DMS153 (cell line): ENCODE data around the gene SLC7A6.

Source experiments
- DNase-seq: peaks from one replicate; lab custom pipeline; 2025; lab: John Stamatoyannopoulos, UW

SLC7A6 gene

DNA sequence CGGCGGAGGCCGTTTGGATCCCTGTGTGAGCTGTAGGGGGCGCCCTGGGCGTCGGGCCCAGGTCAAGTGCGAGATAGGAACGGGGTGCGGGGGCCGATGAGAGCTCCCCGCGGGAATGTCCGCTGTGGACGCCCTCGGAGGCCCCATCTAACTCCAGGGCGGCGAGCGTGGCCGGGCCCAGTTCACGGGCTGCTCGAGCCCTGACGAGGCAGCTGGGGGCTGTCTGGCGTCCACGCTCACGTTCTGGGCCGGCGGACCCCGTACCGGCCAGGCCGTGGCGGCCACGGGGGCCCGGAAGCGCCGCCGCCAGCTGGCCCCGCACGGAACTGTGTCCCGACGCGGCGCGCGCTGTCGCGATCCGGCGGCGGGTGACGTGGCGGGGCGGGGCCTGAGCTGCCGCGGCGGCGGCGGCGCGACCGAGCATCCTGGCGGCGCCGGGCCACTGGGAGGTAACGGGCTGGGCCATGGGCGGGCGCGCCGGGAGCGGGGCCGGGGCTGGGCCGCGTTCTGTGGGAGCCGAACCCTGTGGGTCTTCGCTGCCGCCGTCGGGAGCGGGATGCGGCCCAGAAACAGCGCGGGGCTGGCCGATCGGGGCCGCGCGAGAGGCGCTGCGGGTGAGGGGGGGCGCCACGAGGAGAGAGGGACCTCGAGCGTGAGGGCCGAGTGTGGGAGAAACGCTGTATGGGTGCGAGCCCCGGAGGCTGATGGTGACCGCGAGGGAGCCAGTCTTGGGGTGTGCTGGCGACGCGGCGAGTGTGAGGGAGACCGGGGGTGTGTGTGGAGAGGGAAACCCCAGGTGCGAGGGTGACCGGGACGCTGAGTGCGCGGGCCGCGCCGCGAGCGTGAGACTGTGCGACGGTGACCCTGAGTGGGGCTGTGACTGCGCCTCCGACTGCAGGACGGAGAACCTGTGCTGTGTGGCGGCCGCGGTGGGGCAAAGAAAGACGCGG, at the start of gene SLC7A6:
TSS of gene SLC7A6 (plus strand) at position 399 of the 950 bp plus-strand sequence. CDS start 10,201 bp downstream, outside the sequence.
- DNase-seq, result no peak

DNA sequence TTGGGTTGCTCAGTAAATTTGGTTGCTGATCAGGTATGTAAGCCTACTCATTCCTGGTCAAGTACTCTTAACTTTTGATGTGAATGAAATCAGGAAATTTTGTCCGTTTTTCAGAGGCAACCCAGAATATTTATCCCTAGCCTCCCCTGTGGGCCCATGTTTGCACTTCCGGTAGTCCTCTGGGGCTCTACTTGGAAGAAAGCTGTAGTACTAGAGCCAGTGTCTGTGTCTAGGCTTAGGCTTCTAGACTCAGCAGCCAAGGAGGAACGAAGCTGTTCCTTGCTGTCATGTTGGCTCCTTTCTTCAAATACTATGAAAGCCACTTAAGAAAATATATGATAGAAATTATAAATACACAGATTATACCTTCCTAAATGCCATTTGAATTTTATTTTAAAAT, 49.6 kb upstream of the SLC7A6 start:
- DNase-seq, result no peak

DNA sequence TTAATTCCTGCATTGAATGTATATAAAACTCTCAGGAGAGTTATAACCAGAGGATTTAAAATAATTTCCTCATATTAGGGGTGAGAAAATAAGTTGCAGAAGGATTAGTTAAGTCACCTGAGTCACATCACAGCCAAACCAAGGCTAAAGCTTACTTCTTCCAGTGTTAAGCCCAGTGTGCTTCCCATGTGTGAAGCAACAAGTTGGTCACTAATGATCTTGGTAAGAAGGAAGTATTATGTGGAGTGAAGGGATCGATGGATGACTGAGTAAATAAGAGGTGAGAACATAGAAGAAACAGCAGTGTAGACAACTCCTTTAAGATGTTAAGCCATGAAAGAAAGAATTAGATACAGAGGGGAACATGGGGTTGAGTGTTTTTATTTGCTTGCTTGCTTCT, 49.0 kb upstream of the SLC7A6 start:
- DNase-seq, result no peak

DNA sequence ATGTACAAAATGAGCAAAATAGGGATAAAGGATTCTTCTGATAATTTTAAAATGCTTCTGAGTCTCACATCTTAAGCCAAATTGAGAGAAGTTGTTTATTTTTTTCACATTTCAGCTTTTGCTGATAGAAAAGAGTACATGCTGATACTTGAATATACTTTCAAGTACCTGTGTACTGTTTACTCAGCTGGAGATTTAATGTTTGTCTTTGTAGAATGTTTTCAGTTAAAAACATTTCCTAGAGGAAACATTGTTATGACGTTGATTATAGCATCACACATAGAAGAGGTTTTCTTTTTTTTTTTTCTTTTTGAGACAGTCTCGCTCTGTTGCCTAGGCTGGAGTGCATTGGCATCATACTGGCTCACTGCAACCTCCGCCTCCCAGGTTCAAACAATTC, 48.1 kb upstream of the SLC7A6 start:
- peak; percentile 13 for DNase-seq

DNA sequence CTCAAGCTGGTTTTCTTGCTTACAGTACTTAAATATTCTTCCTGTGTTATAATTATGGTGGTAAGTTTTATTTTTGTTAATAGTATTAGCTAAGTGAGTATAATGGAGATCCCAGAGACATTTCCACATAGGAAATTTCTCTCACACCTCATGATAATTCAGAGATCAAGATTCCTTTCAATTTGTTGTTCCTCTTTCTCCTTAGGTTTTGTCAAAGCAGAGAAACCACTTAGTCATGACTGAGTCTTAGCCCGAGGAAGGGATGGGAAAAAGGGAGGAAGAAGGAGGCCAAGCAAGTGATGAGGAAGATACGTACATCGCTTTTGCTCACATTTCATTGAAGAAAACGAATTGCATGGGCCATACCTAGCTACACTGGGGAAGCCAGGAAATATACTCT, 46.8 kb upstream of the SLC7A6 start:
- no peak for DNase-seq

DNA sequence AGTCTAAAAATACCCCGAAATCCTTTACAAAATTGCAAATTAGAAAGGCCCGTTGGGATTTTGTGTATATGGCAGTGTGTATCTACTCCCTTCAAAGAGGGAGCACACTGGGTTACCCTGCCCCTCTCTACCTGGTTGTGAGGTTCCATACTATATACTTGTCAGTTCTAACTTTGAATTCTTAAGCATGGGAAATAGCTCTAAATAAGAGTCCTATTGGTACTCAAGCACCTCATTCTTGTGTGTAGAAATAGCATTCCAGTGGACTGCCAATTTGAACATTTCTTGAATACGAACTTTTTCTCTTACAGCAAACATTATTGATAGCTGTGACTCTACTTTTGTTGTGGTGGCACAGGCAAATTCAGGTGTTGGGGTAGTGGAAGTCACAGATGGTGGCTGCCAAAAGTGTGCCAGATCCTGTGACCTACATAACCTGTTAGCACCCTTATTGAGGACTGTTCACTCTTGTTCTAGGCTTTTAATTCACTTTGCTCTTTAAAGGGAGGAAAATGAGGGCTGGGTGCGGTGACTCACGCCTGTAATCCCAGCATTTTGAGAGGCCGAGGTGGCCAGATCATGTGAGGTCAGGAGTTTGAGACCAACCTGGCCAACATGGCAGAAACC, 44.5 kb upstream of the SLC7A6 start:
- no peak for DNase-seq

DNA sequence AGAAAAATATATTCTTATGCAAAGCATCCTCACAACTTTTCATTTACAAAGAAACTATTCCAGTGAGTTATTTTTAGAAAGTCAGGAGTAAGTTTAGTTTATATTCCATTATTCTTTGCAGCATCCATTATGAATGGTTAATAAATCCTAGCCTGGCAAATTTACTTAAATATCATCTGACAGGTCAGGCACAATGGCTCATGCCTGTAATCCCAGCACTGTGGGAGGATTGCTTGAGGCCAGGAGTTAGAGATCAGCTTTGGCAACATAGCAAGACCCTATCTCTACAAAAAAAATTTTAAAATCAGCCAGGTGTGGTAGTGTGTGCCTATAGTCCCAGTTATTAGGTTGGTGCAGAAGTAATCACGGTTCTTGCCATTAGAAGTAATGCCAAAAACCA, 41.3 kb upstream of the SLC7A6 start:
- no peak for DNase-seq

DNA sequence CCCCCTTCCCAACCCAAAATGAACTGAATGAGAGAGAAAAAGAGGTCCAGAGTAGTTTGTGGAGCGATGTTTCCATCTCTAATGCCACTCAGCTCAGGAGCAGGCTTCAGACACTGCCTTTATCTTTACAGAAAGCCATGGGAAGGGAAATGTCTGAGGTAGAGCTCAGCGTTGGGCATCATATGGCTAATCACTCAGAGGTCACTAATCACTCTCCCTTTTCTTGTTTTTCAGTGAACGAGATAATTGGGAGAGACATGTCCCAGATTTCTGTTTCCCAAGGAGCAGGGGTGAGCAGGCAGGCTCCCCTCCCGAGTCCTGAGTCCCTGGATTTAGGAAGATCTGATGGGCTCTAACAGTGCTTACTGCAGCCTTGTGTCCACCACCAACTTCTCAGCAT, 38.2 kb upstream of the SLC7A6 start:
- DNase-seq, result no peak

DNA sequence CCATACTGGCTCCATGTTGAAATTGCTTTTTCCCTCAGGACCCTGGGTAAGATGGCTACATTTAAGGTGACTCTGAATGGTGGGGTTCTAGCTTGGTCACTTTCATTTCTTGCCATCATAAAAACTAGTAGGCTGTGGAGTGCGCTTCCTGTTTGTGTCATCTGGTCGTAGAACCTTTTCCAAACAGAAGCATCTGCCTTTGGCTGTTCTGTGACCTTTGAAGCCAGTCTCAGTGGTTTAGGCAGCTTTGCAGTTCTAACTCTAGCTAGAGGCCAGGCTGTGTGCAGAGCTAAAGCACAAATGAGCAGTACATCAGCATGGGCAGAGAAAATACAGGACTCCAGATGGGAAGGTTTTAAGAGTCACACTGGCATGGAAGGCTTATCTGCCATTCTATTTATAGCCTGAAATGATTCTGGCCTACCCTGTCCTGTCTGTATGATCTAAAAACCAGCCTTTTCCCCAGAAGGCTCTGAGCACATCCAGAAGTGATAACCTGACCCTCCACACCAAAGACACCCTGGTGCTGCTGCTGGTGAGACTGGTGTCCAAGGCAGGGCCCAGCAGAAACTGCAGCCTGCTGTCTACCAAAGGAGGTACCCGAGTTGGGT, 37.0 kb upstream of the SLC7A6 start:
- DNase-seq, result peak; percentile 13

DNA sequence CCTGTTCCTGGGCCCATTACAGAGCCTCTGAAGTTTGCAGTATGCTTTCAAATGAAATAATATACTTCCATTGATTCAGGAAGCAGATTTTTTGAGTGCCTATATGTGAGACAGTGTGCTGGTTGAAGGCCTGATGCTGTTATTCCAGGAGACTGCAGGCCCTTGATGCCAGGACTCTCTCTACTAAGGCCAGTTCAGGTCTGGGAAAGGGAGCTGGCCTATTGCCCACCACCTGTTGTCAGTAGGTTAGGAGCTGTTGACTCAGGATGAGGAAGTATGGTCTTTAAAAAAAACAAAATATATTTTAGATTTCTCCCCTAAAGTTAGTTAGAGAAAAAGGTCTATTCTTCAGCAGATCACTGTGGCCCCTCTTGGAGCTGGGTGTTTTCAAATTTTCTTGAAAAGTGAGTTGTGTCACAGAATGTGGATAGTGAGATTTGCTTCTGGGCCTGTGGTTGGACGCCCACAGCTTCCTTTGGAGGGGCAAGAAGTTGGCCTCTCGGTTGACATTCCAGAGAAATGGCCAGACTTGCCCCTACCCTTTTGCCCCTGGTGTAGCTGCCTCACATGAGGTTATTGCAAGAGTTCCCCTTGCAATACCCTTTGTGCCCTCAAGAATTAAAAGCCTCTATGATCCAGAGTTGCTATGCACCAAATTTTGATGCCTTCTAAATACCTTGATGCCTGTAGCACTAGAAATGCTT, 36.3 kb upstream of the SLC7A6 start:
- DNase-seq, result no peak

DNA sequence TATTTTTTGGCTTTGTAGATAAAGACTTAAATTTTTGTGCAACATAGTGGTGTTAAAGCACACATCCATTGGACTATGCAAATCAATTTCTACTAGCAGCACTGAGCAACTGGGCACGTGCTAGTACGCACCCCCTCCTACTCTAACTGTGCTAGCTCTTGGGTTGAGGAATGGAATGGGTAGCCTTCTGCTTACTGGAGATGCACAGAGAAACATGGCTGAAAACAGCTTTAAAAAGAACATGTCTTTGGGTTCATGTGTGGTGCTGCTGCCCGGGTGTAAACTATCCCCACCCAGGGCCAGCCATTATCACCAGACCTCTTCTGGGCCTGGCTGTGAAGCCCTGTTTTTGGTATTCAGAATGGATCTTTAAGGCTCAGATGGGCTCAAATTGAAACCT, 35.7 kb upstream of the SLC7A6 start:
- DNase-seq, result no peak

DNA sequence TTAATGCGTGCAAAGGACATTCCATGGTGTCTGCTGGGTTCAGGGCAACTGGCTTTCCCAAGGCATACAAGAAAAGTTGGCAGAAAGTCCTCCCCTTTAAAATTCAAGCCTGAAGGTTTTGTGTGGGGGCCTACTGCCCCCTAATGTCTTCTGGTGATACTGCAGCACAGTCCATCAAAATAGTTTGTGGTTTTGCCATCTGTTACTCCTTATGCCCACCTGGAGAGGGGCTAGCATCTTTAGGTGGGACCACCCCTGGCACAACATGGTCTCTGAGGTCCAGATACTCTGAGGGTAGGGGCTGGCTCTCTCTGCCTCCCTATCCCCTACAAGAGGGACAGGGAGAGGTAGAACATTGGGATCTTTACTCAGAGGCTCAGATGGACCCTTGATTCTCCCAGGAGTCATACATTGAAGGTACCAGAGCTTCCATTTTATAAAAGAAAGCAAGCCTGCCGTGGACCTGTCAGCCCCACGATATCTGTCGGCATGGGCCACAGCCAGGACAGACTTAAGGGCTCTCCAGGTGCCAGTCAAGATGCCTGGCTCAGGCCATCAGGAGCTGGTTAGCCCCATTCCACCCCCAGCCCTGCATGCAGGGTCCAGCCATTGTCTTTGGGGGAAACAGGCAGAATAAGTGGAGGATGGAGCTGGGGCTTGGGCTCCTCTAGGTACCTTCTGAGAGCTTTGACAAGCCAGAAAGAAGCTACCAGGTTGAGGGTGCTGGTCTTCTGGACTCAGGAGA, 34.7 kb upstream of the SLC7A6 start:
- DNase-seq, result peak; percentile 21

DNA sequence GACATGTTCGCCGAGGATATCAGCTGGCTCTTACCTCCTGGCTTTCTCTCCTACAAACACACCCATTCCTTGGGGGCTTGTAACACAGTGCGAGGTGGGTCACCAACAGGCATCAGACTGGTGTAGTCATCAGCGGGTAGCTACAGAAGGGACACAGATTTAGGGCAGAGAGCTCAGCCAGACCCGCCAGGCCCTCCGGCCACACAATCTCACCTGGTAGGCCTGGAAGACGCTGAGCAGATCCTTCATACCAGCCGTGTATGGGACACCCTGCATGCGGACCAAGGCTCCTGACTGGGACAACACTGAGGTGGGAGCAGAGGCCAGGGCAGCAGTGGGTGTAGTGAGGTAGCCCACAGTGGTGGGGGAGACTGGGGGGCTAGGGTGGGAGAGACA, 34.2 kb upstream of the SLC7A6 start:
- no peak for DNase-seq

DNA sequence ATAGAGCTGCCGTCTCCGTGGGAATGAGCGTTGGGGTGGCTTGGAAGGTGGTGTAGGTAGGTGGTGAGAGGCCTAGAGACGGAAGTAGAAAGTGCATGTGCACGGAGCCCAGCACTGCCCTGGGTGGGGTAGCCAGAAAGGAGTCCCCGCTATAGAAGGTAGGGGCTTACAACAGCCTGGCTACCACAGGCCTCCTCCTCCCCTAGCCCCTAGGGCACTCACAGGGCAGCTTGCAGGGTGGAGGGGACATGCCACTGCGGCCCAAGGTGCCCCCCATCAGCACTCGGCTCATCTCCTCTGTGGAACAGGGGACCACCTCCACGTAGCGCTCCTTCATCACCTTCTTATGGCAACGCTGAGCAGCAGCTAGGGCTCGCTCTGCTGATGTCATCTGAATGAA, 33.4 kb upstream of the SLC7A6 start:
- no peak for DNase-seq

DNA sequence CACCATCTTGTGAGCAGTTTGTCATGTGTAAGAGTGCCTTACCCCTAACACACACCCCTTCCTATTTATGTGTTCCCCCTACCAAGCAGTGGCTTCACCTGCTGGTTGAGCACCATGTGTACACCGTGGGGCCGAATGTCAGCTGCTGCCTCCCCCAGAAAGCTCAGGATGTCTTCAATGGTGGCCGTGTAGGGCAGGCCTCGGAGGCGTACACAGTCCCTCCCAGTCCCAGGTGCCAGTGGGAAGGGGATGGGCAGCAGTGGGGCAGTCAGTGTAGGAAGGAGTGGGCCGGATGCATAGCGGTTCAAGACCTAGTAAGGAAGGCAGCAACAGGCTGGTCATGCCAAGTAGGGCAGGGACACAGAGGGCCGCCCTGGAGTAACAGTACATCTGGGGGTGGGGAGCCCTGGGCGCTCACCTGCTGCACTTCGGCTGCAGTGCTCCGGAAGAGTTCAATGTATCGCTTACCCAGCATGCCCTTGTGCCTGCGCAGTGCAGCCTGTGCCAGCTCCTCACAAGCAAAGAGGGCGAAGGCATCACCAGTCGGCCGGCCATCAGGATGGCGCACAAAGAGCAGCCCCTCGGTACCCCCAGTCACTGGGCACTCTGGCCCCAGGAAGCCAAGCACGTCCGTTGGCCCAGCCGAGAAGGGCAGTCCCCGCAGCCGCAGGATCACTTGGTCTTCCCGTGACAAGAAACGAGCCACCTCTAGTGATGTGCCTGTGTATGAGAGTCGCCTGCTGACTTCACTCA, 32.8 kb upstream of the SLC7A6 start:
- no peak for DNase-seq

DNA sequence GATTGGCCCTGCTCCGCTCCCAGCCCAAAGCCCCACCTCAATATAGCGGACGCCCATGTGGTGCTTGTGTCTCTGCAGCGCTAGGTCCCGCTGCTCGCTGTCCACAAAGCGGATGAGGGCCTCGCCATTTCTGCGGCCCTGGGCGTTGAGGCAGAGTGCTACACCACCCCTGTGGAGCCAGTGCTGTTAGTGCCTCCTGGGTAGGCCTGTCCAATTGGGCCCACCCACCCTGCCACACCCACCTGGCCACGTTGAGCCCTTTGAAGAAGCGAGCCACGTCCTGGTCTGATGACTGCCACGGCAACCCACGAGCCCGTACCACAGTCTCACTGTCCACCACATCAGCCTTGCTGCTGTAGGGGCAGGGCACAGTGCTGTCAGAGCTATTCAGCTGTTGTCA, 32.0 kb upstream of the SLC7A6 start:
- DNase-seq, result no peak

DNA sequence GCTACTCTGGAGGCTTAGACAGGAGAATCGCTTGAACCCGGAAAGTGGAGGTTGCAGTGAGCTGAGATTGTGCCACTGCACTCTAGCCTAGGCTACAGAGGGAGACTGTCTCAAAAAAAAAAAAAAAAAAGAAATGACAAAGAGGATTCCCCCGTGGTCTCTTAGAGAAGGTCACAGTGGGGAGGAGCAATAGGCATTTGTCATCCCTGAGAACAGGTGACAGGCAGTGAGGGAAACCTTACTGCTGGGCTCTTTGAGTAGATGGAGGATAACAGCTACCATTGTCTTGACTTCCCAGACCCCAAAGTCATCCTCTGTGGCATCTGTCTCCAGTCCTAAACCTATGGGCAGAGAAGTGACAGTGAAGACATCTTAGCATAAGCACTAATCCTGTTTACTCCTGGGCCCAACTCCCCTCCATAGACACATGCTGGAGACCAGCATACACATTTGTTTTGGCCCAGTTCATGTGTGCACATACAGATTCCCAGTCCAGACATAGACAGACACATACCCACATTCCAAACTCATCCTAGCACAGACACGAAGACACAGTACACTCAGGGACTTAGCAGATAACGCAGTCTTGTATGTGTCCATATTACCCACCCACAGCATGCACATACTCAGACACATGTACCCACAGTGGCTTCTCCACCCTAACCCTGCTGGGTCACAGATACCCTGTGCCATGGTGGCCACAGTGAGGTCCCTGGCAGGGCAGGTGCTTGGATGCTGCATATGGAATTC, 31.1 kb upstream of the SLC7A6 start:
- no peak for DNase-seq

DNA sequence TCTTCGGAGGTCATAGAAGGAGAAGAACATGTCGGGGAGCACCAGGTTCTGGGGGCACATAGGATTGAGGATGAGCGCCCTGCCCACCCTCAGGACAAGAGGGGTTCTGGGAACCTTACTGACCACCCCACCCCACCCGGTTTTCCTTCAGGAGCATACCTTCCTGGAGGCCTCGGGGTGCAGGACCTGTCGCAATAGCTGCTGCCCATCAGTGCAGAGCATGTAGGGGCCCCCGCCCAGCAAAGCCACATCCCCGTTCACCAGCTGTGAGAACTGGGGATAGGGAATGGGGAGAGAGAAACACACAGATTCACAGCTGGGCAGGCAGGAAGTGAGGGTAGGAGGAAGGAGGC, 30.5 kb upstream of the SLC7A6 start:
- no peak for DNase-seq

DNA sequence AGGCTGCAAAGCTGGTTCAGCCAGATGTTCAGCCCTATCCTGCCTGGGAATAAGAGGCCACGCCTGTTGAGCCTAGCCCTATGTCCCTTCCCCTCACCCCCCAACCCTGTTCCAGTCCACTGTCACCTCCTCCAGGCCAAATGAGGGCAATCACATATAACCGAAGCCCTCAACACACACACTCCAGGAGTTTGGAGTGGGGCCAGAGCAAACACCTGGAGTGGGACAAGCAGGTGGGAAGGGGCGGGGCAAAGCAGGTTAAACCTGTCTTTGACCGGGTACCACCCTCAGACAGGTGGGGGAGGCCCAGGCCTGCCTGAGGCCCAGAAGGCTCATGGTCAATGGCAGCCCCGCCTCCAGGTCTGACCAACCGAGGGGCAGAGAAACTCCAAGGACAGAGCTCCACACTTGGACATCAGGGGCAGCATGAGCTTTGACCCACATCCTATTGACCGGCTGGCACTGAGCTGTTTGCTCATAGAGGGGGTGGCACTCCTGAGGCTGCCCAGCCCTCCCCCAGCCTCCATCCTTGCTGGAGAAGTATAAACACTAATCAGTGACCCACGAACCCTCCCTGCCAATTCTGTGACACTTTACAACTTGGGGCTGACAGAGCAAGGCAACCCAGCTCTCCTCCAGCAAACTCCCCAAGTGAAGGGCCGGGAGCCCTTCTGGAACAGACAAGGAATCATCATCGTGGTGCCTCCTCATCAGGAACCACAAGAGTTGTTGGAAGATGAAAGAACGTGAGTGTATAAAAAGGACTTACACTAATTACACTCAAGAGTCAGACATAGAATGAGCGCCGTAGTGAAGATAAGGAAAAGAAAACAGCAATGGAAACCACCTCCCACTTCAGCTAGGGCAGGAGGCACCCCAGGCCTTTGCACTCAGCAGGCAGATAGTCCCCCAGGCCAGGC, 29.9 kb upstream of the SLC7A6 start:
- peak; percentile 96 for DNase-seq
